Vagina (tissue), 2 donors: Measurements from ENCODE around the gene CELF4.

Experiments used
- CTCF ChIP-seq, 3 experiments: fragments of 450-650 bp in 2 of 3; fragments of 200-600 bp in 1 of 3; sonication (generic) in 1 of 3; IDR thresholded peaks; one replicate each; pipeline ENCODE4 v1.5.1; 2017 to 2019; ENCODE audit warnings: antibody characterized with exemption in 3 of 3, mild to moderate bottlenecking in 2 of 3, moderate library complexity in 2 of 3
- POLR2A ChIP-seq, 2 donors: fragments of 450-650 bp; IDR thresholded peaks; one replicate each; pipeline ENCODE4 v1.6.1; 2017; ENCODE audit warnings: antibody characterized with exemption in 2 of 2, mild to moderate bottlenecking in 2 of 2, moderate library complexity in 2 of 2

- no peak for TF ChIP-seq POLR2A (IDR thresholded peaks at IDR 0.05)
- TF ChIP-seq CTCF (IDR thresholded peaks at IDR 0.05): no peak
Measured at GRCh38 chr18:37285825-37286224, 279.8 kb downstream of the CELF4 start.
